ENCODE measurements around the gene CDADC1.

The CDADC1 gene

DNA sequence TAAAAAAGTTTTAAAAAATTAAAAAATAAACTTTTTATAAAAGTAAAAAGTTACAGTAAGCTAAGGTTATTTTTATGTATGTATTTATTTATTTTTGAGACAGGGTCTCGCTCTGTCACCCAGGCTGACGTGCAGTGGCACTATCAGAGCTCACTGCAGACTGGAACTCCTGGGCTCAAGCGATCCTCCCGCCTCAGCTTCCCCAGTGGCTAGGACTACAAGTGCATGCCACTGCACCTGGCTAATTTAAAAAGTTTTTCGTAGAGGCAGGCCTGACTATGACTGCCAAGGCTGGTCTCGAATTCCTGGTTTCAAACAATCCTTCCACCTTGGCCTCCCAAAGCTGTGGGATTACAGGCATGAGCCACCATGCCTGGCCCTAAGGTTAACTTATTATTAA lies 64.1 kb downstream of the CDADC1 start:
- Histone ChIP-seq H3F3A (ENCODE audit: insufficient read depth) (no peaks in the 10 kb centered on the region), H3K4me3 (ENCODE audit: insufficient read depth, low read length, poor library complexity, severe bottlenecking) (no peak overlapping the region), H3K36me3 (ENCODE audit: low read length) (no peaks in the 10 kb centered on the region), H4K20me1 (ENCODE audit: low read depth, low read length) (no peaks in the 10 kb centered on the region), H3K27ac (ENCODE audit: low read depth, low read length) (no peak overlapping the region), H3K9ac (ENCODE audit: low read length) (no peak overlapping the region), H3K4me2 (ENCODE audit: low read depth, low read length, poor library complexity, severe bottlenecking) (no peak overlapping the region), H2AFZ (ENCODE audit: low read depth, low read length, severe bottlenecking) (no peak overlapping the region), H3K79me2 (ENCODE audit: insufficient read depth, low read length) (no peaks in the 10 kb centered on the region), H3K9me3 (ENCODE audit: insufficient read depth, low read length) (no peaks in the 10 kb centered on the region), H3K9me2 (replicated peaks; ENCODE audit: insufficient read depth, low read length) (no peaks in the 10 kb centered on the region), H3K27me3 (ENCODE audit: low read length) (no peaks in the 10 kb centered on the region)
- TF ChIP-seq, protein P1, sequence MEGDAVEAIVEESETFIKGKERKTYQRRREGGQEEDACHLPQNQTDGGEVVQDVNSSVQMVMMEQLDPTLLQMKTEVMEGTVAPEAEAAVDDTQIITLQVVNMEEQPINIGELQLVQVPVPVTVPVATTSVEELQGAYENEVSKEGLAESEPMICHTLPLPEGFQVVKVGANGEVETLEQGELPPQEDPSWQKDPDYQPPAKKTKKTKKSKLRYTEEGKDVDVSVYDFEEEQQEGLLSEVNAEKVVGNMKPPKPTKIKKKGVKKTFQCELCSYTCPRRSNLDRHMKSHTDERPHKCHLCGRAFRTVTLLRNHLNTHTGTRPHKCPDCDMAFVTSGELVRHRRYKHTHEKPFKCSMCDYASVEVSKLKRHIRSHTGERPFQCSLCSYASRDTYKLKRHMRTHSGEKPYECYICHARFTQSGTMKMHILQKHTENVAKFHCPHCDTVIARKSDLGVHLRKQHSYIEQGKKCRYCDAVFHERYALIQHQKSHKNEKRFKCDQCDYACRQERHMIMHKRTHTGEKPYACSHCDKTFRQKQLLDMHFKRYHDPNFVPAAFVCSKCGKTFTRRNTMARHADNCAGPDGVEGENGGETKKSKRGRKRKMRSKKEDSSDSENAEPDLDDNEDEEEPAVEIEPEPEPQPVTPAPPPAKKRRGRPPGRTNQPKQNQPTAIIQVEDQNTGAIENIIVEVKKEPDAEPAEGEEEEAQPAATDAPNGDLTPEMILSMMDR (IDR thresholded peaks at IDR 0.05; ENCODE audit: insufficient read depth, low read length, poor library complexity, severe bottlenecking), result no peak
- TF ChIP-seq EZH2phosphoT487 (conservative IDR thresholded peaks at IDR 0.05; ENCODE audit: low read length), result no peak

DNA sequence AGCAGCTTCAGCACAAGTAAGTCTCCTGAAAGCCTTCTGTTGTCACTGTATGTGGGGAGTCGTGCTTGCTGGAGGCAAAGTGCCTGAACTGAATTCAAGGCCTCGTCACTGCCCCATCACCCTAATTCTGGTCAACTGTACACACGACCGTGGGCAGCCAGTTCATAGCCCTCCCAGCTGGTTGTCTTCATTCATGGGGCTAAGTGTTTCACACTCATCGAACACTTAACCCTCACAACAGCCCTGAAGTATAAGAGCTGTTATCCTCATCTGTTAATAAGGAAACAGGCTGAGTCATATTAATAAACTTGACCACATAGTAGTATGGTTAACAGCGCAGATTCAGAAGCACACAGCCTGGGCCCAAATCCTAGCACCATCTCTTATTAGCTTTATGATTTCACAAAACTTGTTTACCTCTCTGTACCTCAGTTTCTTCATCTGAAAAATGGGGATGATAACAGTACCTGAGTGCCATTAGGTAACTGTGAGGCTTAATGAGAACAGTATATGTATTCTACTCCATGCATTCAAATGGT lies 66.7 kb downstream of the CDADC1 start:
- TF ChIP-seq, protein P1 (IDR thresholded peaks at IDR 0.05; ENCODE audit: insufficient read depth, low read length, poor library complexity, severe bottlenecking), result no peak
- no peak for TF ChIP-seq EZH2phosphoT487 (conservative IDR thresholded peaks at IDR 0.05; ENCODE audit: low read length)
- H3K9me3 ChIP-seq (ENCODE audit: insufficient read depth, low read length), result no peaks in the 10 kb centered on the region
- H3F3A ChIP-seq (ENCODE audit: insufficient read depth), result no peaks in the 10 kb centered on the region
- H2AFZ ChIP-seq (ENCODE audit: low read depth, low read length, severe bottlenecking), result no peak overlapping the region
- no peaks in the 10 kb centered on the region for H3K27me3 ChIP-seq (ENCODE audit: low read length)
- H3K27ac ChIP-seq (ENCODE audit: low read depth, low read length), result no peak overlapping the region
- H3K4me2 ChIP-seq (ENCODE audit: low read depth, low read length, poor library complexity, severe bottlenecking), result no peak overlapping the region
- no peaks in the 10 kb centered on the region for H3K79me2 ChIP-seq (ENCODE audit: insufficient read depth, low read length)
- no peaks in the 10 kb centered on the region for H3K36me3 ChIP-seq (ENCODE audit: low read length)
- H3K9me2 ChIP-seq (replicated peaks; ENCODE audit: insufficient read depth, low read length), result no peaks in the 10 kb centered on the region
- no peak overlapping the region for H3K4me3 ChIP-seq (ENCODE audit: insufficient read depth, low read length, poor library complexity, severe bottlenecking)
- H4K20me1 ChIP-seq (ENCODE audit: low read depth, low read length), result no peaks in the 10 kb centered on the region
- no peak overlapping the region for H3K9ac ChIP-seq (ENCODE audit: low read length)

DNA sequence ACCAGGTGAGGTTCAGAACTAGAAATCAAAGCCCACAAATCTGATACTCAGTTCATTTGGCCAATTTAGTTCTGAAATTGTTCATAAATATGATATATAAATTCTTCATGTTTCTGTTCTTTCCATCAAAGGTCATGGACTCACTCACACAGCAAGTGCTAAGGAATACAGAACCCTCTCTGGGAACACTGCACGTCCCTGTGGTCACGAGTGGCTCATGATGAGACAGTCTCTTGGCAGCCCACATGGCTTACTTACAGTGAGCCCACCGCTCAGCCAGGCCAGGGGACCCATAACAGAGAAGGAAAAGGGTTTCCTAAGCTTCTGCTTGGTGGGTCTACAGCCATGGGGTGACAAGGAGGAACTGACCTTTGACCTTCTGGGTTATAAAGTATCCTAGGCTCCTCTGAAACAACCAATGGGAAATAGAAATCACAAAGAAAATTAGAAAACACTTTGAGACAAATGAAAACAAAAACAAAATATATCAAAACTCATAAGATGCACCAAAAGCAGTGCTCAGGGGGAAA lies 67.4 kb downstream of the CDADC1 start:
- H3K27me3 ChIP-seq (ENCODE audit: low read length), result no peaks in the 10 kb centered on the region
- H3K9me2 ChIP-seq (replicated peaks; ENCODE audit: insufficient read depth, low read length), result no peaks in the 10 kb centered on the region
- no peak overlapping the region for H3K27ac ChIP-seq (ENCODE audit: low read depth, low read length)
- no peak for TF ChIP-seq EZH2phosphoT487 (conservative IDR thresholded peaks at IDR 0.05; ENCODE audit: low read length)
- TF ChIP-seq, protein P1 (IDR thresholded peaks at IDR 0.05; ENCODE audit: insufficient read depth, low read length, poor library complexity, severe bottlenecking), result no peak
- H3F3A ChIP-seq (ENCODE audit: insufficient read depth), result no peaks in the 10 kb centered on the region
- H3K9ac ChIP-seq (ENCODE audit: low read length), result no peak overlapping the region
- no peaks in the 10 kb centered on the region for H4K20me1 ChIP-seq (ENCODE audit: low read depth, low read length)
- no peaks in the 10 kb centered on the region for H3K79me2 ChIP-seq (ENCODE audit: insufficient read depth, low read length)
- no peak overlapping the region for H2AFZ ChIP-seq (ENCODE audit: low read depth, low read length, severe bottlenecking)
- no peak overlapping the region for H3K4me2 ChIP-seq (ENCODE audit: low read depth, low read length, poor library complexity, severe bottlenecking)
- H3K36me3 ChIP-seq (ENCODE audit: low read length), result no peaks in the 10 kb centered on the region
- no peaks in the 10 kb centered on the region for H3K9me3 ChIP-seq (ENCODE audit: insufficient read depth, low read length)
- no peak overlapping the region for H3K4me3 ChIP-seq (ENCODE audit: insufficient read depth, low read length, poor library complexity, severe bottlenecking)
